Endothelial cell of umbilical vein (primary cell): ENCODE results near the gene CYP4V2. TPM values are rescaled to one million over a fixed set of nuclear protein-coding genes. Genes with fewer than 3 reads are reported as not detected.

ENCODE experiments used
- BruUV-seq: library from RNA; stranded (reverse); fragments of 400-500 nt; replicated peaks from 2 replicates; lab custom pipeline; 2021; lab: Mats Ljungman, UMichigan
- CTCF ChIA-PET: fragments of 300-600, 350-600 bp; sonication (Branson Sonifier 250); formaldehyde crosslinking; loops from one replicate; lab custom pipeline; 2021; ENCODE audit warnings: antibody characterized with exemption, inconsistent platforms; lab: Charles Lee
- POLR2A ChIA-PET: fragments of 300-600, 350-600 bp; sonication (Branson Sonifier 250); formaldehyde crosslinking; loops from one replicate; lab custom pipeline; 2021; ENCODE audit warnings: antibody characterized with exemption, inconsistent platforms; lab: Charles Lee
- DNase-seq: peaks from one replicate; pipeline ENCODE4 v3.0.0-alpha.2; 2011; ENCODE audit warnings: low read depth, low spot score
- FAIRE-seq: peaks from 2 replicates; lab custom pipeline; 2011; peaks lifted over from hg19 to GRCh38; lab: Jason Lieb, UNC
- H2AFZ ChIP-seq: 2 replicates; pipeline ENCODE4 v1.6.0; 2012; ENCODE audit warnings: low read depth, low read length, control low read depth, inconsistent platforms
- H3K27ac ChIP-seq: 2 replicates; pipeline ENCODE4 v1.5.1; 2011; ENCODE audit warnings: low read depth, mild to moderate bottlenecking, control low read depth, low read length, moderate library complexity; ENCODE audit not compliant: insufficient read depth
- H3K27me3 ChIP-seq, 2 experiments: 2 replicates each; pipeline versions ENCODE4 v1.6.0 to v1.6.1; 2011; ENCODE audit warnings: low read length in 2 of 2, mixed read lengths in 1 of 2; ENCODE audit not compliant: control insufficient read depth in 2 of 2, insufficient read depth in 2 of 2
- H3K36me3 ChIP-seq, 2 experiments: 2 replicates in 1 of 2; 3 replicates in 1 of 2; pipeline ENCODE4 v1.5.1; 2011; ENCODE audit warnings: low read length in 2 of 2, mild to moderate bottlenecking in 1 of 2, moderate library complexity in 1 of 2; ENCODE audit not compliant: control insufficient read depth in 2 of 2, insufficient read depth in 2 of 2; ENCODE audit errors: extremely low read depth in 1 of 2
- H3K4me1 ChIP-seq: 3 replicates; pipeline ENCODE4 v1.5.1; 2011; ENCODE audit warnings: mild to moderate bottlenecking, low read length; ENCODE audit not compliant: control insufficient read depth, insufficient read depth; ENCODE audit errors: extremely low read depth
- H3K4me2 ChIP-seq: 2 replicates; pipeline ENCODE4 v1.6.1; 2011; ENCODE audit warnings: low read length, control low read depth, mixed read lengths; ENCODE audit not compliant: insufficient read depth
- H3K4me3 ChIP-seq, 3 experiments: fragments of 200-600 bp in 1 of 3; sonication (generic), shearing (Covaris generic) in 1 of 3; replicated peaks in 1 of 3; 2 replicates each; pipeline ENCODE4 v1.5.1; 2011 to 2016; ENCODE audit warnings: control low read depth in 3 of 3, low read length in 3 of 3, mild to moderate bottlenecking in 2 of 3, inconsistent platforms in 1 of 3, low read depth in 1 of 3, moderate library complexity in 1 of 3; ENCODE audit not compliant: insufficient read depth in 1 of 3
- H3K79me2 ChIP-seq: 2 replicates; pipeline ENCODE4 v1.6.0; 2012; ENCODE audit warnings: low read length, inconsistent platforms; ENCODE audit not compliant: control insufficient read depth, insufficient read depth
- H3K9ac ChIP-seq: replicated peaks from 2 replicates; pipeline ENCODE3; 2011; ENCODE audit warnings: low read length, control low read depth; ENCODE audit not compliant: insufficient read depth; ENCODE audit errors: extremely low read depth
- H3K9me1 ChIP-seq: replicated peaks from 3 replicates; pipeline ENCODE4 v1.6.0; 2011; ENCODE audit warnings: mild to moderate bottlenecking, low read length; ENCODE audit not compliant: control insufficient read depth, insufficient read depth; ENCODE audit errors: extremely low read depth
- H3K9me3 ChIP-seq: replicated peaks from 2 replicates; pipeline ENCODE4 v1.5.1; 2012; ENCODE audit warnings: low read length, inconsistent platforms; ENCODE audit not compliant: control insufficient read depth, insufficient read depth
- H4K20me1 ChIP-seq: replicated peaks from 2 replicates; pipeline ENCODE3; 2011; ENCODE audit warnings: mild to moderate bottlenecking, low read length; ENCODE audit not compliant: control insufficient read depth, insufficient read depth; ENCODE audit errors: extremely low read depth
- EZH2 ChIP-seq: IDR thresholded peaks from 2 replicates; pipeline ENCODE4 v1.6.1; 2012; ENCODE audit warnings: borderline replicate concordance, low read depth, mild to moderate bottlenecking, moderate library complexity, low read length, inconsistent platforms; ENCODE audit not compliant: severe bottlenecking
- FOS ChIP-seq: IDR thresholded peaks from 2 replicates; pipeline ENCODE4 v1.6.1; 2011; ENCODE audit warnings: mild to moderate bottlenecking, low read length, moderate library complexity, borderline replicate concordance; ENCODE audit not compliant: insufficient read depth
- GATA2 ChIP-seq: IDR thresholded peaks from 2 replicates; pipeline ENCODE4 v1.7.0; 2011; ENCODE audit warnings: low read depth, mild to moderate bottlenecking, moderate library complexity, mixed read lengths, low read length; ENCODE audit not compliant: insufficient read length, insufficient read depth
- JUN ChIP-seq: IDR thresholded peaks from 2 replicates; pipeline ENCODE4 v1.6.1; 2011; ENCODE audit warnings: borderline replicate concordance, low read depth; ENCODE audit not compliant: insufficient read length, insufficient read depth
- MYC ChIP-seq: IDR thresholded peaks from one replicate; pipeline ENCODE4 v1.6.1; 2011; ENCODE audit warnings: mild to moderate bottlenecking, low read depth, low read length
- POLR2A ChIP-seq: IDR thresholded peaks from 2 replicates; pipeline ENCODE4 v1.6.1; 2012; ENCODE audit warnings: low read depth, mild to moderate bottlenecking, control low read depth, low read length
- POLR2AphosphoS5 ChIP-seq: IDR thresholded peaks from 2 replicates; pipeline ENCODE4 v1.6.1; 2012; ENCODE audit warnings: low read depth, mild to moderate bottlenecking, control low read depth, low read length, moderate library complexity; ENCODE audit not compliant: insufficient read depth
- dilution Hi-C: fragments of 300-500 bp; cut with MboI; formaldehyde crosslinking; loops from one replicate; pipeline ENCODE4 v1.15.0; 2019; ENCODE audit warnings: low sequenced_read_pairs; ENCODE audit not compliant: extremely low pct_ligation_motif_present
- intact Hi-C: fragments of 100-400 bp; cut with micrococcal nuclease; formaldehyde crosslinking; loops from one replicate; pipeline ENCODE4 v1.10.0; 2022
- polyA plus RNA-seq, 4 experiments: library from polyadenylated mRNA; depleted of rRNA in 3 of 4; stranded (reverse) in 3 of 4; unstranded in 1 of 4; fragments of >200 nt; gene quantifications; 2 replicates each; pipeline versions ENCODE4 v1.2.1 to v1.2.3, GENCODE V29; 2011 to 2012; ENCODE audit warnings: missing spikeins in 1 of 4
- total RNA-seq: library from RNA; stranded (reverse); gene quantifications from 2 replicates; pipeline ENCODE4 v1.2.3, GENCODE V29; 2021
- TF ChIP-seq, protein P1 (sequence below): IDR thresholded peaks from 2 replicates; pipeline ENCODE4 v1.6.1; 2011; ENCODE audit not compliant: insufficient read depth, insufficient read length
- TF ChIP-seq, protein P2 (sequence below), 2 donors: IDR thresholded peaks; 1 replicate in 1 of 2; 2 replicates in 1 of 2; pipeline ENCODE4 v1.5.1; 2011; ENCODE audit warnings: low read length in 2 of 2, mild to moderate bottlenecking in 2 of 2, moderate library complexity in 2 of 2, control low read depth in 1 of 2, inconsistent platforms in 1 of 2, low read depth in 1 of 2; ENCODE audit not compliant: insufficient read depth in 1 of 2; ENCODE audit errors: extremely low read depth in 1 of 2

The CYP4V2 gene
- total and polyA plus RNA-seq, 2 donors (not counting 3 experiments of a cell fraction or from before 2014, with no cell fraction given): 0.28 to 1.7 TPM

DNA sequence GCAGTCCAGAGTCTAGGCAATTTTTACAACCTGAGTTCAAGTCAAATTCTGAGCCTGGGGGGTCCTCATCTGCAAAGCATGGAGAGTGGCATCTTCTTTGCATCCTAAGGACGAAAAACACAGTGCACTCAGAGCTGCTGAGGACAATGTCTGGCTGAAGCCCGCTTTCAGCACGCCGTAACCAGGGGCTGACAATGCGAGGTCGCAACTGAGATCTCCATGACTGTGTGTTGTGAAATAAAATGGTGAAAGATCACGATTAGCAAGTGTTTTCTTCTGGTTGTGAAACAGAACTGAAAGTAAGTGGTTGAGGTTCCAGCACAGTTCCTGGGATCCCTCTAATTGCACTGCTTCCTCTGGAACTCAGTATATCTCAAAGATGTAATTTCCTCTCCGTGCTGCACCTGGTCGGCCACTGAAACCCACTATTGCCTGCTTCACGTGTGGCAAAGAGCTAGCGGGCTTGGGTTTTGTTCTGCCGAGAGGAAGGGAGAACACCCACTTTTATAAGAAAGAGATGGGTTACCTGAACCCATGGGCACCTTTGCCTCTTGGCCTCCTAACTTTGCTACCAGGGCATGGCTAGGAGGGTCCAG is 66.9 kb downstream of the CYP4V2 start:
- TF ChIP-seq FOS (no peak), POLR2AphosphoS5 (no peak), POLR2A (no peak), EZH2 (no peak), JUN (no peak), MYC (no peak), GATA2 (no peak)
- TF ChIP-seq, protein P1, sequence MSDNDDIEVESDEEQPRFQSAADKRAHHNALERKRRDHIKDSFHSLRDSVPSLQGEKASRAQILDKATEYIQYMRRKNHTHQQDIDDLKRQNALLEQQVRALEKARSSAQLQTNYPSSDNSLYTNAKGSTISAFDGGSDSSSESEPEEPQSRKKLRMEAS: no peak
- TF ChIP-seq, protein P2, sequence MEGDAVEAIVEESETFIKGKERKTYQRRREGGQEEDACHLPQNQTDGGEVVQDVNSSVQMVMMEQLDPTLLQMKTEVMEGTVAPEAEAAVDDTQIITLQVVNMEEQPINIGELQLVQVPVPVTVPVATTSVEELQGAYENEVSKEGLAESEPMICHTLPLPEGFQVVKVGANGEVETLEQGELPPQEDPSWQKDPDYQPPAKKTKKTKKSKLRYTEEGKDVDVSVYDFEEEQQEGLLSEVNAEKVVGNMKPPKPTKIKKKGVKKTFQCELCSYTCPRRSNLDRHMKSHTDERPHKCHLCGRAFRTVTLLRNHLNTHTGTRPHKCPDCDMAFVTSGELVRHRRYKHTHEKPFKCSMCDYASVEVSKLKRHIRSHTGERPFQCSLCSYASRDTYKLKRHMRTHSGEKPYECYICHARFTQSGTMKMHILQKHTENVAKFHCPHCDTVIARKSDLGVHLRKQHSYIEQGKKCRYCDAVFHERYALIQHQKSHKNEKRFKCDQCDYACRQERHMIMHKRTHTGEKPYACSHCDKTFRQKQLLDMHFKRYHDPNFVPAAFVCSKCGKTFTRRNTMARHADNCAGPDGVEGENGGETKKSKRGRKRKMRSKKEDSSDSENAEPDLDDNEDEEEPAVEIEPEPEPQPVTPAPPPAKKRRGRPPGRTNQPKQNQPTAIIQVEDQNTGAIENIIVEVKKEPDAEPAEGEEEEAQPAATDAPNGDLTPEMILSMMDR (IDR thresholded peaks at IDR 0.05; ENCODE audit: extremely low read depth in 1 of 2, insufficient read depth in 1 of 2, low read depth in 1 of 2, low read length in 2 of 2): no peak
- no peak overlapping the region for H3K27ac ChIP-seq
- H2AFZ ChIP-seq: no peak overlapping the region
- H3K79me2 ChIP-seq: no peaks in the 10 kb centered on the region
- no peaks in the 10 kb centered on the region for H3K36me3 ChIP-seq
- DNase-seq: no peak
- ChIA-PET CTCF (no interaction called here), POLR2A (no interaction called here)
- H3K4me3 ChIP-seq: no peak overlapping the region
- no peaks in the 10 kb centered on the region for H3K27me3 ChIP-seq
- H3K4me2 ChIP-seq: no peak overlapping the region
- no peaks in the 10 kb centered on the region for H4K20me1 ChIP-seq
- FAIRE-seq: no peak
- H3K4me1 ChIP-seq: no peaks in the 10 kb centered on the region
- intact Hi-C loops (no loop called here), dilution Hi-C loops (no loop called here)
- no TSS peak for BruUV-seq
- H3K9ac ChIP-seq: no peak overlapping the region
- H3K9me3 ChIP-seq: no peaks in the 10 kb centered on the region
- no peaks in the 10 kb centered on the region for H3K9me1 ChIP-seq
